ENCODE measurements around the gene TSPEAR.

GRCh38 chr21:44449473-44450363 lies 261.7 kb downstream of the TSPEAR start:
- TF ChIP-seq POLR2A (IDR thresholded peaks at IDR 0.05) (no peak), CTCF (IDR thresholded peaks at IDR 0.05 in 4 of 5, conservative IDR thresholded peaks at IDR 0.05 in 1 of 5) (no peak)

Measured in gastrocnemius medialis (tissue), 4 donors.